ENCODE results near the gene FBLL1.
"Not testable (repeated sequence)": the region's sequence is repeated elsewhere in the genome, so short reads cannot be mapped to it uniquely, and the experiment has no call there.

Gene FBLL1

DNA sequence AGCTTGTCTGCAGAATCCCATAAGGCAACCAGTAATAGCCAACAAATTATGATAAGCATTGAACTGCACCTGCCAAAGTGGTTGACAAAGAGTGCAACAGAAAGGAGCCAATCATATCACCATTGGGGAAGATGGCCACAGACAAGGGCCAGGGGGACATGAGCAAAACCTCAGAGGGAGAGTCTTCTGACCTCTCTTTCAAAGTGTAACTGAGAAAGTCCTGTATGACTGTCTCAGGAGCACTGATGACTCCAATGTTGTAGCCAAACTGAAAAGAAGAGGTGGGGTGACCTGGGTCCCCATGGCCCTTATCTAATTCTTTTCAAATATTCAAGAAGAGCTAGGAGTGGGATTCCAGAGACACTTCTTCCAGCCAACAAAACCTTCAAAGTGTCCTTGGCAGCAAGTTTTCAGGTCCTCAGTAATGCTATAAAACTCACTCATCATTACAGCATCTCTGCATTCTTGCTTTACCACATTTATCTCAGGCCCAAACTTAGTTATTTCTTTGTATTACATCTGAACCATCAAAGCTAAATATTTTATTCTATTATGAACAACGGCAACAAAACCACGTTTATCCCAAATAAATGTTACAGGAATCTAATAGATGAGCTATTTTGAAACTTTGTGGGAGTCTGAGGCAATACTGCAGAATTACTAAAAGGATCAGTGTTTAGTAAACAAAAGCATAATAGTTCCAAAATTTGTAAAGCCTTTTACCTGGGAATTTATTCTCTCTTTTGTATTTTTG is 24.4 kb downstream of the FBLL1 start:
- DNase-seq, result no peak

DNA sequence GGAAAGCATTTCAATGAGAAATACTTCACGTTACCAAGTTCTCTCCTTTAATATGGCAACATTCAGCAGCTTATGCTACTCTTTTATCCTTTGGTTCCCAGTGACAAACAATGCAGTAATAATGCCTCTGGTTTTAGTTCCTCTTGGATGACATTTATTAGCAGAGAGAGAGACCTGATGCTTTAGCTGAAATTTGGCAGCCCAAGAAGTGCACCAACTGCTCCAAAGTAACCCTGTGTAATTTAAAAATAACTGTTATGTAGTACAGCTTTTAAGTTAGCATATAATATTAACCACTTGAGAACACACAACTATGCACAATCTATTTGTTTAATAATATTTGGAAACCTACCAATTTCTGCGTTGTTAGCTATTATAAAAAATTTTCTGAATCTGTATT is 28.3 kb downstream of the FBLL1 start:
- no peak for DNase-seq

DNA sequence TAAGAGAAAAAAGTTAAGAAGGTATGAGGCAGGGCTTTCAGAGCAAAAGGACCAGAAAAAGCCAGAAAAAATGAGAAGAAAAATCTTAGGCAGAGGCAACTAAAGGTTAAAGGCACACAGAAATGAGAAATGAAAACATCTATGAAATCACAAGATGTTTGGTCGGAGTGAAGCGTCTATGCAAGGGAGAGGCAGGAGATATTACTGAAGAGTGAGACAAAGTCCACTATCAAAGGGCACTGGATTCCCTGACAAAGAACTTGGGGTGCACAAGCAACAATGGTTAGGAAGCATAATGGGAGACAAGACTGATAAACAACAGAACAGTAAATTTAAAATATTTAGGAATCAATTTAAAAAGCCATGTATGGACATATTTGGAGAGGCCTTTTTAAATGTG is 33.2 kb downstream of the FBLL1 start:
- no peak for DNase-seq

DNA sequence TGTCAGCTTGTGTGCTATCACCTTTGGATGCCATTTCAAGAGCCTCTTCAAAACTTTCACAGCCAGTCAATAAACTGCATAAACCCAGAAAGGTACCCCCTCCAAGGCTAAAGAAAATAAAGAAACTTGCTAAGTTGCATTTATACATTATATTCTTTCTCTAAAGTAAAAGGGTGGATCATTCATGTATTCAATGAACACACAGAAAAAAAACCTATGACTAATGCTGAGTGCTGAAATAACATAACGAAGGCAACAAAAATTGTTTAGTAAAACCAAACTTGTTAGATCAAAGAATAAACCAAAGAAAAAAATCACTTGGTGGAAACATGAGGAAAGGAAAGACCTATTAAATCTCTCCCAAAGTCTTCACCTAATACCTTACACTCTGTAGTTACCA is 34.9 kb downstream of the FBLL1 start:
- no peak for DNase-seq

DNA sequence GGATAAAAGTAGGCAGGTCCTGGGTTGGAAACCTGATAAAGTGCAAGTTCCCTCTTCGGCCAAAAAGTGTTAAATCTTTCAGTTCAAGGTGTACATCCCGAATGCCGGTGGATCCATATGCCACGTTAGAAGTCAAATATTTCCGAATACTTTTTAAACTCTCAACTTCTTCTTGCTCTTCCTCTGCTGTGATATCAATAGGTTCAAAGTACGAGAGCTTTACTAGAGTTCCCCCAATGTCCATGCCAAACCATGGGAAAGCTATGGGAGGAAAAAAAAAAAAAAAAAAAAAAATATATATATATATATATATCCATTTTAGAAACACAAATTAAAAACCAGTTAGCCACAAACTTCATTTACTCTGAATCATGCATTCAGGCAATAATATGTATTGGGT is 39.6 kb downstream of the FBLL1 start:
- no peak for DNase-seq

DNA sequence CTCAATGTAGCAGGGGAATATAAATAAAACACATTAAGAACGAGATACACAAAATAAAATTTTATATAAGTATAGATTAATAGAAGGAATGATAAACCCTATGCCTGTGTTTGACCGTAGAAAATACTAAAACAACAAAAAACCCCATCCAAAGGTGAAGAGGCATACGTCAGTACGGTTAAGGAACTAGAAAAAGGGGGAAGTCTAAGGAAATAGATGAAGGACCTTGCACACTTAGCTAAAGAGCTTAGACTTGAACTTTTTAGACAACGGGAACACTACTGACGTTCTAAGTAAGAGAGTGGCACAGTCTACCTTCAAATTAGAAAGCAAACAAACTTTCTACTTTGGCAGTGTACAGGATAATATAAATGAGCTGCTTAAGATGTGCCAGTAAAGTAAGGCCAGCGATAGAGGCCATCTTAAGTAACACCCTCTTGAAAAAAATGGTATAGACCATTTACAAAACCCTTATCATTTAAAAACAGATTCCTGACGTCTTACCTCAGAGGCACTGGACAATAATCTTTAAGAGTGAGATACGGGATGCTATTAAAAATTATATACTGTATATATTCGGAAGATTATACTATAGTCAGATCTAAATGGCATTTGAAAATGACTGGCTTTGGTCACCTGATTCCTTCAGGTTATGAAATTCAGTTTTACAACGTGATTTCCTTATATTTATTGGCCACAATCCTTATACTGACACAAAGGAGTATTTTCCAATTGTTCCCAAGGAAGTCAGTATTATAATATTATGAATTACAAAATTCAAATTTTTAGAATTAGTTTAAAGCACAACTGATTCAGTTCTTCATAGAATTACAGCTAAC is 41.6 kb downstream of the FBLL1 start:
- DNase-seq, result peak in 1 of 2 experiments; percentile 15

DNA sequence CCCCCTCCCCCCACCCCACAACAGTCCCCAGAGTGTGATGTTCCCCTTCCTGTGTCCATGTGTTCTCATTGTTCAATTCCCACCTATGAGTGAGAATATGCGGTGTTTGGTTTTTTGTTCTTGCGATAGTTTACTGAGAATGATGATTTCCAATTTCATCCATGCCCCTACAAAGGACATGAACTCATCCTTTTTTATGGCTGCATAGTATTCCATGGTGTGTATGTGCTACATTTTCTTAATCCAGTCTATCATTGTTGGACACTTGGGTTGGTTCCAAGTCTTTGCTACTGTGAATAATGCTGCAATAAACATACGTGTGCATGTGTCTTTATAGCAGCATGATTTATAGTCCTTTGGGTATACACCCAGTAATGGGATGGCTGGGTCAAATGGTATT is 44.6 kb downstream of the FBLL1 start:
- DNase-seq, result not testable (repeated sequence)

DNA sequence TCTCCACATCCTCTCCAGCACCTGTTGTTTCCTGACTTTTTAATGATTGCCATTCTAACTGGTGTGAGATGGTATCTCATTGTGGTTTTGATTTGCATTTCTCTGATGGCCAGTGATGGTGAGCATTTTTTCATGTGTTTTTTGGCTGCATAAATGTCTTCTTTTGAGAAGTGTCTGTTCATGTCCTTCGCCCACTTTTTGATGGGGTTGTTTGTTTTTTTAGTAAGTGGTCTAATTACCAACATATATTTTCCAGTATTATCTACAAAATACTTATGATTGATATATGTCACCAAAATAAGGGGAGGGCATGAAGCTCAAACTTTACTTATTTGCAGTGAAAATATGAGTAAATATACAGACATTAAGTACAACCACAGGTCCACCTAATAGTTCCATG is 45.1 kb downstream of the FBLL1 start:
- DNase-seq, result not testable (repeated sequence)

DNA sequence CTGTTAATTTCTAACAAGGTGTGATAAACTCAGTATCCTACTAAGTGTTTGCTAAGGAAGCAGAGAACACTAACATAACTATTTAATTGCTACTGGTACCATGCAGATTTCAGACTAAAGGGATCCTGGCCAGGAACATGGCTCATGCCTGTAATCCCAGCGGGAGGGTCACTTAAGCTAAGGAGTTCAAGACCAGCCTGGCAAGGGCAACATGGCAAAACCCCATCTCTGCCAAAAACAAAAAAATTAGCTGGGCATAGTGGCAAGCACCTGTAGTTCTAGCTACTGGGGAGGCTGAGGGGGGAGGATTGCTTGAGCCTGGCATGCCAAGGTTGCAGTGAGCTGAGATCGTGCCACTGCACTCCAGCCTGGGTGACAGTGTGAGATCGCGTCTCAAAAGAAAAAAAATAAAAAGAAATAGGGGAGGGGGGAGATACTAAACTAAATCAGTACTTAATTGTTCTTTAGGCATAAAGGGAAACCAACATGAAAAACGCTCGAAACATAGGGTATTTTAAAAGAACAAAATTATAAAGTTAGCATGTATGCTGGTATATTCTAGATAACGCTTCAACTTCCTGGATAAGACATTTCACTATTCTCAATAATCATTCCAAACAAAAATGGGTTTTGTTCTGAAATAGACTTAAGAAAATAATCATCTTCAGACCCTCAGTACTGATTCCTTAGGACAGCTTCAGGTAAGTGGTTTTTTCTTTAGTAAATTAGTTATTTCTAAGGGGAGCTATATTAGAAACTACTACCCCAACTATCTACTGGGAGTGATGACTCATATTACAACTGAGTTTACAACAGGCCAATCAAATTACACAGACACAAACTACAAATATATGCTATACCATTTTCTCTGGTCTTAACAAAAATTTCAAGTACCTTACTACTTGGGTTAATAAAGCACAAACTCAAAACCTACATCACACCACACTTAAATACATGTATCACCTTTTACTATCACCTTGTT is 46.6 kb downstream of the FBLL1 start:
- DNase-seq, result peak in 1 of 2 experiments; percentile 7

DNA sequence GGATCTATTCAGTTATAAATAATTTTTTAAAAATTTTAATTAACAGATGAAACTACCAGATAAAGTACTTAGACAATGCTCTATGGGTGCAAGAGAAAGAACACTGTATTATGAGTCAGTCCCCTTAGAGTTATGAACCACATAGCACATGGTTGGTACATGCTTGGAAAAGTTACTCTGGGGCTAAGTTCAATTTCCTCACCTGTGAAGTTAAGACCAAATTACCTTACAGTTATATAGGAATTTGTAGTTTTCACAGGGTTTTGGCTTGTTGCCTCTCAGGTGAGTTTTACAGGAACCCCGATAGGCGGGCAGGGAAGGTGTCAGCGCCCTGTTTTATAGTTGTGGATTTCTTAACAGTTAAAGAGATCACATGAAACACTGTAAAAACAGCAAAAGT is 48.9 kb downstream of the FBLL1 start:
- DNase-seq, result peak; percentile 26 to 41

DNA sequence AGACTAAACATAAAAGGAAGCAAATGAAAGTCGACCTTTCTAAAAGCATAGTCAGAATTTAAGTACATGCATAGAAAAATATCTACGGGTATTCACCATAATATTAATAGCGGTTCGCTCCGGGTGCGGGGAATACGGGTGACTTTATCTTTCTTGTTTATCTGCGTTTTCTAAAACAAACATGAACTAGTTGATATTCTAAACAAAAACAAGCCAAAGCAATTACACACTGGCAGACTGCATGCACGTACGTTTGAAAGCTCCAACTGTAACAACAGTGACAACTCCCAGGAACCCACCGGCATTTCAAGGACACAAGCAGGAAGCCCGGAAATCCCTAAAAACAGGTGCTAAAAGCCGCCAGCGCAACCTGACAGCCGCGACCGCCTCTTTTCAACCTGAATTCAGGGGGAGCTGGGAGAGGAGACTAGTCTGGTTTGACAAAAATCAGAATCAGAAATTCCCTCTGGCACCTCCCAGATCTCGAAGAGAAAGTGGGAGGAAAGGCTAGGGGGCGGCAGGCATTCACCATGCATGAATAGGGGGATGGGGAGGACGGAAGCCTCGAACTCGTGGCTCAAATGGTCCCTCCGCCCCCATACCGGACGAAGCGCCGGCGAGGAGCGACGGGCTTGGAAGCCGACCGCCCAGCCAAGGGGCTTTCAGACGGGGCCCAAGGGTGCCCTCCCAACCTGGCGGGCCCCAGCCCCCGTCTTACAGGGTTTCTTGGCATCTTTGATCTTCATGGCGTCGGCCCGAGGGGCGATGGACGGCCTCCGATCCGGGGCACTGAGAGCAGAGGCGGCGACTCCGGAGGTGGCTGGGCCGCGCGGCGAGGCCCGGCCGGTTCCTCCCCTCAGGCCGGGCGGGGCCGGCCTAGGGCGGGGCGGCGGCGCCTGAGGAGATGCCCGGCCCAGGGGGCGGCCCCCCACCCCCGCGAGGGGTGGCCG is 49.7 kb downstream of the FBLL1 start, which contains the start of gene PANK3:
TSS of gene PANK3 (minus strand) at position 831 of the 950 bp plus-strand sequence. CDS start at position 746, 85 bp downstream.
- DNase-seq, result peak; percentile 55 to 66

DNA sequence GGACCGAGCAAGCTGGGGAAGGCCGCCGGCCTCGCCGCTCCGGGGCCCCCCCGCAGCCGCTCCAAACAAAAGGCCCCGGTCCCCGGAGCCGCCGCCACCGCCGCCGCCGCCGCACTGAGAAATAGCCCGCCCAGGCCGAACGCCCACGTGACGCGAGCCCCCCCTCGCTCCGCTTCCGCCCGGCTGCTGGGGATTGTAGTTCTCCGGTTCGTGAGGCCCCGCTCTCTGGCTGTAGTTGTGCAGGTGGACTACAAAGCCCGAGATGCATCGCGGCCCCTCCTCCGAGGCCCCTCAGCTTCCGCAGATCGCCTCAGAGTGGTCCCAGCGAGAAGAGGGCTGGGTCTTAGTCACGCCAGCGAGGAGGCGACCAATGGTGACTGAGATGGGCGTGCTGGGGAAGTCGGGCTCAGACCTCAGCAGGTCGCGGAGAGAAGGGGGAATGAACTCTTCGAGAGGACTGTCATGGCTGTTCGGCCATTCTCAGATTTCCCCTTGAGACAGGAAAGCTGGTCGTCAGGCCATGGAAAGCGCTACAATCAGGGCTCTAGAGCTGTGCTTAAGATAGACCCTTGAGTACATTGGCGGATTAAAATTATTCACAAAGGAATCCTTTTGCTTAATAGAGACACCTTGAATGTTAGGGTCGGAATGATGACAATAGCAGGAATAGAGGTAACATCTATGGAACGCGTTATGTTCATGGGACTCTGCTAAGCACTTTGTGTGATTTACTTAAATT is 50.6 kb downstream of the FBLL1 start:
- DNase-seq, result peak; percentile 99

DNA sequence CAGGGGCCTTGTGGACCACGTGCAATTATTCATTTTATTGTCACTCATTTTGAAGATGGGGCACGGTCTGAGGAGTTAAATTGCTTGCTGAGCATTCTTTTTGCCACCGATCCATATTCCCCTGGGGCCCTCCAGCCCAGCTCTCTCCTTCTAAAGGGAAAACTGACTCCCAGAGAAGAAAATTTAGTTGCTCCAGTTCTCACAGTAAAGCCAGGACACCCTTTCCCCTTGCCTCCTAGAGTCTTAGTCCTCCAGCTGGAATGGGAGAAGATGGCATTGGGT is 51.1 kb downstream of the FBLL1 start:
- no peak for DNase-seq

Measured in Kasumi-1 (cell line).